Astrocyte (in vitro differentiated cells and primary cell): ENCODE measurements around the gene FAM13C.

Experiments used
- CTCF ChIP-seq: IDR thresholded peaks from 2 replicates; pipeline ENCODE4 v1.5.1; 2011; ENCODE audit warnings: low read depth, mild to moderate bottlenecking, inconsistent platforms, low read length, moderate library complexity; ENCODE audit not compliant: insufficient read depth
- EZH2 ChIP-seq: IDR thresholded peaks from 2 replicates; pipeline ENCODE4 v1.6.1; 2012; ENCODE audit warnings: mild to moderate bottlenecking, low read length, inconsistent platforms; ENCODE audit not compliant: insufficient read depth

GRCh38 chr10:59300386-59300785 is 62.0 kb downstream of the FAM13C start:
- no peak for TF ChIP-seq CTCF
- TF ChIP-seq EZH2 = no peak
